ENCODE results near the gene ASS1.
"Not testable (repeated sequence)": the region's sequence is repeated elsewhere in the genome, so short reads cannot be mapped to it uniquely, and the experiment has no call there.

The ASS1 gene

GRCh38 chr9:130419521-130420035, 25.2 kb upstream of the ASS1 start:
- DNase-seq: no peak

GRCh38 chr9:130421154-130421801, 23.5 kb upstream of the ASS1 start:
- DNase-seq: no peak

- no peak for DNase-seq
These were observed 22.9 kb upstream of the ASS1 start for GRCh38 chr9:130421802-130422276.

- no peak for DNase-seq
These were observed 22.2 kb upstream of the ASS1 start for GRCh38 chr9:130422546-130422945.

GRCh38 chr9:130423272-130423671, 21.5 kb upstream of the ASS1 start:
- DNase-seq: no peak

GRCh38 chr9:130424595-130425454, 19.9 kb upstream of the ASS1 start:
- DNase-seq: no peak

GRCh38 chr9:130425741-130426466, 18.9 kb upstream of the ASS1 start:
- DNase-seq: no peak

- DNase-seq: no peak
These were observed 18.3 kb upstream of the ASS1 start for GRCh38 chr9:130426467-130426773.

- no peak for DNase-seq
These were observed 17.9 kb upstream of the ASS1 start for GRCh38 chr9:130426883-130427282.

GRCh38 chr9:130427326-130427725, 17.4 kb upstream of the ASS1 start:
- DNase-seq: no peak

GRCh38 chr9:130428086-130428665, 16.6 kb upstream of the ASS1 start:
- no peak for DNase-seq

GRCh38 chr9:130429381-130429780, 15.4 kb upstream of the ASS1 start:
- no peak for DNase-seq

GRCh38 chr9:130429831-130430230, 14.9 kb upstream of the ASS1 start:
- no peak for DNase-seq

- DNase-seq: no peak
These were observed 14.5 kb upstream of the ASS1 start for GRCh38 chr9:130430232-130430631.

- no peak for DNase-seq
These were observed 13.8 kb upstream of the ASS1 start for GRCh38 chr9:130430734-130431535.

GRCh38 chr9:130431536-130432303, 13.0 kb upstream of the ASS1 start:
- DNase-seq: no peak

- DNase-seq: no peak
These were observed 12.4 kb upstream of the ASS1 start for GRCh38 chr9:130432362-130432761.

GRCh38 chr9:130432796-130433167, 12.0 kb upstream of the ASS1 start:
- no peak for DNase-seq

- peak in 1 of 2 donors; percentile 19 for DNase-seq
These were observed 11.4 kb upstream of the ASS1 start for GRCh38 chr9:130433168-130433946.

GRCh38 chr9:130433947-130434262, 10.9 kb upstream of the ASS1 start:
- DNase-seq: no peak

GRCh38 chr9:130434656-130435055, 10.1 kb upstream of the ASS1 start:
- DNase-seq: not testable (repeated sequence)

Data from inflammatory macrophage (primary cell).